GM21786 (cell line): Measurements from ENCODE around the gene ZC3H18.
"Not testable (repeated sequence)": the region's sequence is repeated elsewhere in the genome, so short reads cannot be mapped to it uniquely, and the experiment has no call there.

Source experiments
- ATAC-seq: cut with Tn5 transposase; IDR thresholded peaks from one replicate; pipeline ENCODE4 v1.9.1; 2021; ENCODE audit not compliant: unreplicated experiment

Gene ZC3H18

DNA sequence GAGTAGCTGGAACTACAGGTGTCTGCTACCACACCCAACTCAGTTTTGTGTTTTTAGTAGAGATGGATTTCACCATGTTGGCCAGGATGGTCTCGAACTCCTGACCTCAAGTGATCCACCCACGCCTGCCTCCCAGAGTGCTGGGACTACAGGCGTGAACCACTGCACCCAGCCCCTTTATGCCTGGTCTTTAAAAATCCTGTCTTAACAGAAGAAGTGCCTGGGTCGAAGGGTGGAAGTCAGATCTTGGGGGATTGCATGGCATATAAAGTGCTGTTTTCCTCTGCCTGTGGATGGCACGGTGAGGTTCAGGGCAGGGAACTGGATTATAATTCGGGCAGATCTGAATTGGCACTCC lies 30.3 kb downstream of the ZC3H18 start:
- ATAC-seq: no peak

DNA sequence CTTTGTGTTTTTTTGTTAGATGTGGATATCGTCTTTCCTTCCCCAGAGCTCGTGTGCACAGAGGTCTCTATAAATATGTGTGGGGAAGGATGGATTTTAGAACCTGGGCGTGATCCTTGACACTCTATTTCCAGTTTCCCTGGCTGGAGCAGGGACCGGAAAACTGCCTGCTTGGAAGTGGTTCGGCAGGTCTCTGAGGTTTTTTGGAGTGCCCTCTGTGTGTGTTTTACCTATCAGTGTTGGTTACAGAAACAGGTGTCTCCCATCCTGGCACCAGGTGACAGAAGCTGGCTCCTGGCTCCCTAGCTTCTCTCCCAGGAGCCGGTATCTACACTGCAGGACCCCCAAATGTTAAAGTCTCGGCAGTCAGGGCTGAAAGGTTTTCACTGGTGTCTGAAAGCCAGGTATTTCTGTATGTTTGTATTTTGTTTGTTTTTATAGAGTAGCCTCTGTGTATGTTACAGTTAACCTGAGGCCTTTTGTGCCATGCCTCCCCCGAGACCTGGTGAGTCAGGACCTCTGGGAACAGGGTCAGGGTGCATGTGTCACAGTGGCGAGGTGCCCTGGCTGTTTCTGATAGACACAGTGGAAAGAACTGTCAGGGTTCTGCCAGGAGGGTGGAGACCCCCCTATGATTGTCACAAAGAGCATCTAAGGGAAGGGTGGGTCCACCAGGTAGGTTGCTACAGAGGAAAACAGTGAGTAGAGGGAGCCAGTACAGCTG lies 31.3 kb downstream of the ZC3H18 start:
- no peak for ATAC-seq

DNA sequence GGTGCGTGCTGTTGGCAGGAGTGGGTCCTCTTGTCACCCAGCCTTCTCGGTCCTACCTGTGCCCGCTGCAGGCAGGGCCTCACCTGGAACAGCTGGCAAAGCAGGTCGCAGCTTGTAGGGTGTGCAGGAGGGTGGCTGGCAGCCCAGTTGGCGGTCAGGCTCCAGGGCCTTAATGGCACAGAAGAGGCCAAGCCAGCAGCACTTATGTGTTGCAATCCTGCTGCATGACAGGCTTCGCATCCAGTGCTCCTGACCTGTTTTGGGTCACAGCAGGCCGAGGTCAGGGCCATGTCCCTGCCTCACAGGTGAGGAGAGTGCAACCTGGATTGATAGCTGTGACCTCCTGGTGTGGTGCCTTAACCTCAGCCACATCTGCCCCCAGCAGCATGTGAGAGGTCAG lies 31.9 kb downstream of the ZC3H18 start:
- no peak for ATAC-seq

DNA sequence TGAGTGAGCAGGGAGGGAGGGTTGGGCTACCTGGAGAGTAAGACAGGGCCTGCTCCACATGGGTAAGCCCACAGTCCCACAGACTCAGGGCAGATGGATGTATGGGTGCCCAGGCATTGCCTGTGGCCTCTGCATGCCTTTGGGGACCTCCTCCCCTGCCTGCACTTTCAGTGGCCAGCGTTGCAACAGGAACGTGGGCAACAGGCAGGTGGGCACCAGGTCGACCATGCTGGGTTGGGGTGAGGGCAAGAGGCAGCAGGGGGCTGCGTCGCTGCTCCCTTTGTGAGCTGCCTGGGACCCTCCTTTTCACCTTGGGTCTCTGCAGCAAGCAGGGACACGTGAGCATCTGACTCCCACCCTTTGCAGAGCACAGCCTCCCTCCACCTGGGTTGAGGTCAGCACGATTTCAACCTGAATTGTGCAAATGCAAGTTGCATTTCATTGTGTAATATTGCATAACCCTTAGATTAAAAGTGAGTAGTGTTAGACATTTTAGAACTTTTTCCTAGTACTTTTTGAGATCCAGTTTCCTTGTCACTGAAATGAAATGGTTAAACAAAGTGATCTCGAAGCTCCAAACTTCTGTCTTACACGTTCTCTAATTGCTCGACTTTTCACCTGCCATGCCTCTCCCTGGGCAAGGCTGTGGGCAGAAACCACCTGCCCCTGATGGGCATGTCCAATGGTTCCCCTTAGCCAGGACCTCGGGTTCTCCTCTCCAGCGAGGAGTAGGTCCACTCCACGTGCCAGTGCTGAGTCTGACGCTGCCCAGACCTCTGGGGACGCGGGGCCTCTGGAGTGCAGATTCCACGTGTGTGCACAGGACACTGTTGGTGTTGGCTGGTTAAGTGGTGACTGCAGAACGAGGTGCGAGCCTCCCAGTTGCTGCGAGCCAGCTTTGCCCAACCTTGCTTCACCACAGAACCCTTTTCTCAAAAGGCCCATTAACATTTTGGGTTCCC lies 35.3 kb downstream of the ZC3H18 start:
- no peak for ATAC-seq

DNA sequence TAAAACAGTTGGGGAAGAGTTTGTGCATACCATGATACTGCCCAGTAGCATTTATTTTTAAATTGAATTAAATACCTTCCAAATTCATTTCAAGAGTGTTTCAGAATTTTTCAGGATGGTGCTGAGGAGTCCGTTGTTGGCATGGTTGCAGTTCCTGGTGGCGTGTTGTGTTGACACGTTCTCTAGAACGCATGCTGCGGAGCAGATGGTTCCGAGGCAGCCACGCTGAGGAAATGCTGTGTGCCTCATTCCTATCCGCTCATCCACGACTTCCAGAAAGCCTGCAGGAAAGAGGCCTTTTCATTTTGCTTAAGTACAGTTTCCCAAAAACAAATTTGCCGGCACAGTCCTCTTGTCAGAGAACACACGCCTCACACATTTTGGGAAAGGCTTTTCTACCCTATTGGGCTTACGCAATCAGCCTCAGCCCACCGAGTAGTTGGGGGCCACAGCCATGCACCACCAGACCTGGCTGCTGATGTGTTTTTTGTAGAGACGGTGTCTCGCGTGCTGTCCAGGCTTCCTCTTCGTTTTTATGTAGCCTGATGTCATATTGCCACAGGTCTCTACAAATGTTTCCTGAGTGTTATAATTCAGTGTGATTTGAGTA lies 36.0 kb downstream of the ZC3H18 start:
- ATAC-seq: no peak

DNA sequence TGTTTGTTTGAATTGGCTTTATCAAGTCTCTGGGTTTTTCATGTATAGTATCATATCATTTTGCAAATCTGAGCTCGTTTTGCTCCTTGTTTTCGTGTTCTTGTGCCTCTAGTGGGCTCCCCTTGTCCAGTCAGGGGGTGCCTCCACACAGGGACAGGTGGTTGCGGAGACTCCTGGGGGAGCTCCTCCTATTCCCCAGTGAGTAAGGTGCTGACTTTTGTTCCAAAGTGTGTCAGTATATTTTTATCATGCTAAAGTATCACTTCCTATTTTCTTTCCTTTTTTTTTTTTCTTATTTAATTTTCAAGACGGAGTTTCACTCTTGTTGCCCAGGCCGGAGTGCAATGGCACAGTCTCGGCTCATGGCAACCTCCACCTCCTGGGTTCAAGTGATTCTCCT lies 37.9 kb downstream of the ZC3H18 start:
- ATAC-seq: no peak

DNA sequence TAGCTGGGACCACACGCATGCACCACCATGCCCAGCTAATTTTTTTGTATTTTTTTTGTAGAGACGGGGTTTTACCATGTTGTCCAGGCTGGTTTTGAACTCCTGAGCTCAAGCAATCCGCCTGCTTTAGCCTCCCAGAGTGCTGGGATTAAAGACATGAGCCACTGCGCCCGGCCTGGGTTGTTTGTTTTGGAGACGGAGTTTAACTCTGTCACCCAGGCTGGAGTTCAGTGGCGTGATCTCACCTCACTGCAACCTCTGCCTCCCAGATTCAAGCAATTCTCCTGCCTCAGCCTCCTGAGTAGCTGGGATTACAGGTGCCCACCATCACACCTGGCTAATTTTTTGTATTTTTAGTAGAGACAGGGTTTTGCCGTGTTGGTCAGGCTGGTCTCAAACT lies 39.2 kb downstream of the ZC3H18 start:
- ATAC-seq: not testable (repeated sequence)

DNA sequence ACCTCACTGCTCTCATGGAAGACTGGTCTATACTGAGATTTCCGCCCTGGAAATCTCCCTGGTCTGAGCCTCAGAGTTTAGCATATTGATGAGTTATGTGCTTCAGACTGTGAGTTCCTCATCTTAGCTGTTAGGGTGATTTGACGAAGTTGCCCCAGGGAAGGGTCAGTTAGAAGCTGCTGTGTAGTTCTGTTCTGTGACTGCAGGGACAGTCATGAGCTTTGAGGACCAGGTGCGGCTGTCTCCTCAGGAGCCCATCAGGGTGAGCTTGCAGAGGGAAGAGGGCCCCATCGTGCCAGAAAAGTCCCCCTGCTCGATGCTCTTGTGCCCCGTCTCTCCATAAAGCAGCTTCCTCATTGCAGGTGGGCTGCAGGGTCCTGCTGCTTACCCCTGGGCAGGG lies 39.9 kb downstream of the ZC3H18 start:
- no peak for ATAC-seq

DNA sequence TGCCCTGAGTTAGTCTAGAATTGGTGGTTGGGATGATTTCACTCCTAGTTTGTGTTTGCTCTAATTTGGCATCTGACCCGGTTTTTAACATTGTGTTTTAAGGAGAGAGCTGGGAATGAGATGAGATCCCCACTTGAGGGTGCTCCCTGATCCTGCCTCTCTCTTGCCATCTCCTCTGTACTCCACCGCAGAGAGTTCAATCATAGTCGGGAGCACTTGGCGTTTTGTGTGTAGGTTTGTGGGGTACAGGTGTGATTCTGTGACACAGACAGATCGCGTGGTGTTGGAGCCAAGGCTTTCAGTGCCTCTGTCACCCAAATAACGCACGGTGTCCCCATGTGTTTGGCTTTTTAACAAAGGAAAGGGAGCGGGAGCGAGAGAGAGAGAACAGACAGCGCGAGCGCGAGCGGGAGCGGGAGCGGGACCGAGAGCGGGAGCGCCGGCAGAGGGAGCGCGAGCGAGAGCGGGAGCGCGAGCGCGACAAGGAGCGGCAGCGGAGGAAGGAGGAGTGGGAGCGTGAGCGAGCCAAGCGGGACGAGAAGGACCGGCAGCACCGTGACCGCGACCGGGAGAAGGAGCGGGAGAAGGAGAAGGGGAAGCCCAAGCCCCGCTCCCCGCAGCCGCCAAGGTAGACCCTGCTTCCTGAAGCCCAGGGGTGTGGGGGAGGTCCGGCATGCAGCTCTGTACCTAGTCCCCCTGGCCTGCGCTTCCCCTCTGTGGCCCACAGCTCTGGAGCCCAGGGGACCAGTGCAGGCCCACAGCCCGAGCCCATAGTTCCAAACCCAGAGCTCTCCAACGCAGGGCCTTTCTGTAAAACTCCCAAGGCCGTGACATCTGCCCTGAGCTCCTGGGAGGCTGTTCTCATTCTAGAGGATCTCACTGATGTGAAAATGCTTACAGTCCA lies 41.0 kb downstream of the ZC3H18 start:
- no peak for ATAC-seq

DNA sequence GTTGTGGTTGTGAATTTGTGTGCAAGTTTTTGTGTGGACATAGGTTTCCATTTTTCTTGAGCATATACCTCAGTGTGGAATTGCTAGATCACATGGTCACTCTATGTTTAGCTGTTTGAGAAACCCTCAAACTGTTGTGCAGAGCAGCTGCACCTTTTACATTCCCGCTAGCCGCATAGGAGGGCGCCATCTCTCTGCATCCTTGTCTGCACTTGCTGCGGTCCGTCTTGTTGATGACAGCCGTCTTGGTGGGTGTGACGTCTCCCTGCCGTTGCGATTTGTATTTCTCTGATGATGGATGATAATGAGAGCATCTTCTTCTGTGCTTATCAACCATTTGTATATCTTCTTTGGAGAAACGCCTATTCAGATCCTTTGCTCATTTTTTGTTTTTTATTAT lies 43.1 kb downstream of the ZC3H18 start:
- no peak for ATAC-seq

DNA sequence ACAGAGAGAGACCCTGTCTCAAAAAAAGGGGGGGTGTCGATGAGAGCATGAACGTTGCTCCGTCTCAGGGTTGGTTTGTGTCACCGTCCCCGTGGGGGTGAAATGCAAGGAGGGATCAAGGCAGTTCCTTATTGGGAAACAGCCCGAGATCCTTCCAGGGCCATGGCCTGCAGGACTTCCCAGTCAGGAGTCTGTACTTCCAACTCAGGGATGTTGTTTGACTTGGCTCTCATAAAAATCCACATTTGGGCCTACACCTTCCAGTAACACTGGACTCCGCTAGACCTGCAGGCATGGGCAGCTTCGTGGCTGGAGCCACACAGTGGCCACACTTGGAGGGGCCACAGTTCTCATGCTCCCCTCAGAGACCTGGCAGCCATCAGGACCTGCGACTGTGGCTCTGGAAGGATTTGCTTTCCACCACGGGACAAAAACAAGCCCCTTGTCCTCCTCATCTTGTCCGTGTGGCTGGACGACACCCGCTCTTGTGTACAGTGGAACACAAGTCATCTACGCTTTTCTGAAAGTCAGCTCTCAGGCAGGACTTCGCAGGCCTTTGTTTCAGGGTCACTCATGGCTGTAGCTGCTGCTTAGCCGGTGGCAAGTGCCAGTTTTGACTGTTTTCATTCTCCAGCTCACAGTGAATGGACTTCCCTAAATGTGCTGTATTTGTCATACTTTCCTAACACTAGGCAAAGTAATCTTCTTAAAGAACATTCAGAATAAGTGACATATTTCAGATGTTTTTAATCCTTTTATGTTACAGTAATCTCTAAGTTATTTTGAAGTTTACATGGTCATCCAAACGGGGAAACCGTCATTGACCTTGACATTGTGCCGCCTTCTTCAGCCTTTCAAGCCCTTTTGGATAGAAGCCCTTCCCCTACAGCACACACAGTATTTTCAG lies 44.0 kb downstream of the ZC3H18 start:
- ATAC-seq: no peak

DNA sequence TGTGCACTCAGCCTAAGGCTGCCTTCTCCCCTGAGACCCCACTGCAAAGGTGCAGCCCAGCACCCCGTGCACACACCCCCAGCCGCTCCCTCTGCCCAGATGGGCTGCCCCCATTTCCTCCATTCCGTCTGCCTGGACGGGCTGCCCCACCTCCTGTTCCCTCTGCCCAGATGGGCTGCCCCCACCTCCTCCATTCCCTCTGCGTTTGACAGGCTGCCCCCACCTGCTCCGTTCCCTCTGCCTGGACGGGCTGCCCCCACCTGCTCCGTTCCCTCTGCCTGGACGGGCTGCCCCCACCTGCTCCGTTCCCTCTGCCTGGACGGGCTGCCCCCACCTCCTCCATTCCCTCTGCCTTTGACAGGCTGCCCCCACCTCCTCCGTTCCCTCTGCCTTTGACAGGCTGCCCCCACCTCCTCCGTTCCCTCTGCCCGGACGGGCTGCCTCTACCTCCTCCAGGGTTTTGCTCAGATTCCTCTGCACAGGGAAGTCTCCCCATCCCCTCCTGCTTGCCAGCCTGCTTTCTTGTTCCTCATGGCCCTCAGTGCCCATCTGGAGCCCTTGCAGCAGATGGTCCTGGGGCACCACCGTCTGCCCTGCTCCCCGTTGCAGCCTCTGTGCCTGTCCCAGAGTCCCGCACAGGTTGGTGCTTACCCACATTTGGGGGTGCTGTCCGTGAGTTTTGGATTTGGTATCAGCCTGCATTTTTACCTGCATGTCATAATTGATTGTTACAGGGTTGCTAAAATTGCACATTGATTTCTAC lies 44.8 kb downstream of the ZC3H18 start:
- ATAC-seq: no peak

DNA sequence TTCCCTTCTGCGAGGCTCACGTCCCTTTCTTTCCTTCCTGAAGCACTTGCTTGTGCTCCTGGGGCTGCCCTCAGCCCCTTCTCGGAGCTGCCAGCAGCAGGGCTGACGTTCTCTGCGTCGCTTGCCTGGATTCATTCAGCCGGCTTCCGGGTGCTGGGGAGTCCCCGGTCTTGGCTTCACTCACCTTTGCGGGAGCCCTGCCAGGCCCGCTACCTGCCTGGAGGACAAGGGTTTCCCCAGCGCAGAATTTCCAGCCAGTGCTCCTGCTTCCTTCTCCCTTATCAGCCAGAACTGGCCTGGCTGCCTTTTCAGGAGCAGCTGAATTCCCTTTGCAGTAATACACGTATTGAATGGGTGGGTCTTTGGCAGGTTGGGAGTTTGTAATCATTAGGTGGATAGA lies 46.1 kb downstream of the ZC3H18 start:
- no peak for ATAC-seq

DNA sequence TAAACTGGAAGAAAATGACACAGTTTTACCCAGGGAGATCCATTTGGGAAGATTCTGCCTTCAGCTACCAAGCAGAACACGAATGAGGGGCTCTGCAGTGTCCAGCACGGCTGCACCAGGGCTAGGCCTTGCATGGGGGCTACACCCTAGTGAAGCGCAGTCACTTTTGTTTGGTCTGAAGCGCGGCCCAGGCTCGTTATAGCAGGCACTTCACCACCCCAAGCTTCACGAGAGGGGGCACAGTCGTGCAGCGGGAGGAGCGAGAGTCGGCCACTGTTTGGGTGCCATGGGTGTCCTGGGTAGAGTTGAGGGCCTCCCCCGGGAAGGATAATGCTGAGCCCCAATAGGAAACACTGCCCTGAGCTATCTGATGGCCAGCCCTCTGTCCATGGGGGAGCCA lies 46.5 kb downstream of the ZC3H18 start:
- no peak for ATAC-seq

DNA sequence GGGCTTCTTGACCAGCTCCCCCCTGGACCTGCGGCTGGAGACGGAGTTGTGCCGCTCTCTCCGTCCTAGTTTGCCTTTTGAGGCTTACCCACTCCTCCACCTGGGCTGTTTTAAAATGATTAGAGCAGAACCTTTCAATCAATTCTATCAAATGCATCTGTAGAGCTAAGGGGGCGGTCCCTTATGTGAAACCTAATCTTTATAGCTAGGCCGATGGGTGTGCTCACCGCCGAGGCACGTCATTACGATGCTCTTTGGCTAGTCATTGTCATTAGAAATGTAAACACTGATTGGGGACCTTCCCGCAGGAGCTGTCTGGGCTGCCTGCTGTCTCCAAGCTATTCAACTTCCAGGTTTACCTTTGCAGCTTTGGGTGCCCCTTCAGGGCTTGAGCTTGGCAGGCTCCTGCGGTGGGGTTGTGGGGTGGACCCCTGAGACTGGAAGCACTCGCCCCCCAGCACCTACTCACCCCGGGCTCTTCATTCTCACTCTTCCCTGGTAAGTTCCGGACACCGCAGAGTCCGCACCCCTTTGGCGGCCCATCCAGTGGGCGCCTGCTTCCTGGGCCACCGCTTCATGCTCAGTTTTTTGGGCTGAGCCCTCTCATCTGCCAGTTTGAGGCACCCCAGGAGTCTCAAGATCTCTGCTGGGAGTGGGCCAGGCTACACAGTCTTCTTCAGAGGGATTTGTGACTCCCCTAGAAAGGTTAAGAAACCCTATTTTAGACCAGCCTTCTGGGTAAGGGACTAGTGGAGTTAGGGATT lies 47.2 kb downstream of the ZC3H18 start:
- ATAC-seq: no peak

DNA sequence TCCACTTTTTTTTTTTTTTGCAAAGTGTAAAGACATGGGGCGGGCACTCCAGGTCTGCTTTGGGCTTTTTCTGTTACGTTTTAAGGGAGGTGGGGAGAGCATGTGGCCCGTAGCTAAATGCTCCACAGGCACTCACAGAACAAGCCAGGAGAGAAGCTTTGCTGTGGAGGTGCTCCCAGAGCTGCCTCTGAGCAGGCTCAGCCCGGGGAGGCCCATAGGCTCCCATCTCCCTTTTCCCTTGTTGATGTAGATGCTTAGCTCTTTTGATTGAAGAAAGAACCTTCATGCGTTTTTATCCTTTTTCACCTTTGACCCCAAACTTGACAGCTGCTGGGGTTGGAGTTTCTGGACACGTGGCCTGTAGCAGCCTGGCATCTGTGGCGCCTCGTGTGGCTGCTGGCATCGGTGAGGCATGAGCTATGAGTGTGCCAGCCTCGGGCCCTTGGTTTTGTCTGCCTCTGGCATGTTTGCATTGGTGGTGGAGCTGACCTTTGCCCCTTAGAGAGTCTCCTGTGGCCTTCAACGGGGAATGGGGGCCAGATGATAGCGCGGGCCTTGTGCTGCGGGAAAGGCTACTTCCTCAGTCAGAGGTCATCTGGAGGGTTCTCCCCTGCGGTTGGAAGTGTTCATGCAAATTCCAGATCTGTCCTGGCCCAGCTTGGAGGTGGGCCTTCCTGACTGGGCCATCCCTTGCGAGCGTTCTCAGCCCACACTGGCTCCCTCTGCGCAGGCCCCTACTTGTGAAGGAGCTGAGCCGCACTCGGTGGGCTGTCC lies 48.2 kb downstream of the ZC3H18 start:
- no peak for ATAC-seq

DNA sequence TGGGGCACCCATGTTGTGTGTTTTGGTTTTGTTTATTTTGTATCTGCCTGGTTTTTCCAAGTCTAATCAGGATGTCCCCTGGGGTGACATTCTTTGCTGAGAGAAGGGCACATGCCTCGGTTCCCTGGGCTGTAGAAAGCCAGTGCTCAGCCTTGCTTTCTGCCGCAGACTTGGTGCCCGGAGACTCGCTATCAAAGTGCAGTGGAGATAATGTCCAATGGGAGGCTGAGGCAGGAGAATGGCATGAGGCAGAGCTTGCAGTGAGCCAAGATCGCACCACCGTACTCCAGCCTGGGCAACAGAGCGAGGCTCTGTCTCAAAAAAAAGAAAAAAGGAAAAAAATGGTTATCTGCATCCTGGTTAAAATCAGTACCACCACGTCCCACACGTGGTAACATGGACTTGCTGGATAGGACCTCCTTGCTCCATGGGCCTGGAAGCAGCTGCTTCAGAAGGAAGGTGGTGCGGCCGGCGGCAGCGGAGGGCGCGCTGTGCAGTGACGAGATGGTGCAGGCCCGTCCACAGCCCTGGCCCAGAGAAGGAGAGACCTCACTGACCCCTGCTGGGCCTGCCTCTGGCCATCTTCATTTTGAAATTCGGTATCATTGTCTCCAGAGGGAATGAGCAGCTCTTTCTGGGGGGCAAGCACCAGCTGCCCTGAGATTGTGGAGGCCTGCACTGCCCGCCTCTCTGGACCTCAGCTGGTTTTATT lies 48.9 kb downstream of the ZC3H18 start:
- no peak for ATAC-seq
